Esophagus muscularis mucosa (tissue), 3 donors: ENCODE results near the gene ARV1.

ENCODE experiments used
- CTCF ChIP-seq, 3 experiments: fragments of 200-600 bp in 2 of 3; fragments of 450-650 bp in 1 of 3; sonication (generic) in 2 of 3; IDR thresholded peaks; one replicate each; pipeline ENCODE4 v1.5.1; 2017 to 2019; ENCODE audit warnings: antibody characterized with exemption in 3 of 3, mild to moderate bottlenecking in 2 of 3, moderate library complexity in 1 of 3
- POLR2A ChIP-seq: fragments of 450-650 bp; IDR thresholded peaks from one replicate; pipeline ENCODE4 v1.6.1; 2017; ENCODE audit warnings: antibody characterized with exemption, moderate library complexity, mild to moderate bottlenecking, low read depth

- TF ChIP-seq POLR2A (no peak), CTCF (IDR thresholded peaks at IDR 0.05) (no peak)
These were observed 6.0 kb upstream of the ARV1 start for GRCh38 chr1:230972855-230973271.
